ENCODE measurements around the gene TEKT5. TPM values are rescaled to one million over a fixed set of nuclear protein-coding genes. Genes with fewer than 3 reads are reported as not detected.
A peak's percentile ranks its signal among the peaks of the same experiment; 100 is the strongest.

TEKT5 gene
- total RNA-seq, 4 donors from 2014 or later = 0.20 to 0.93 (median 0.42) TPM; not detected in 1

- H3K4me3 ChIP-seq (ENCODE audit: low read depth, poor library complexity, severe bottlenecking) = peak within 1 kb of the TSS; percentile 83
- DNase-seq (ENCODE audit: low spot score in 2 of 2) = peak in 1 of 2 donors; percentile 97
- TF ChIP-seq POLR2A (IDR thresholded peaks at IDR 0.05) (no peak), CTCF (IDR thresholded peaks at IDR 0.05) (no peak)
- WGBS, 2 donors = 1 to 2% methylated on average over 56 to 61 of the region's 91 CpGs
- intact Hi-C loops (cut with DNase I; ENCODE audit: low total_unique reads) = no loop called here
Observed at GRCh38 chr16:10579965-10580882, 114.5 kb downstream of the TEKT5 start, which contains the start of gene EMP2. Gene EMP2 (minus strand): TSS chr16:10580598. CDS start chr16:10547617, 32,981 bp downstream.

- no peak for DNase-seq (ENCODE audit: low spot score in 2 of 2)
- intact Hi-C loops (cut with DNase I; ENCODE audit: low total_unique reads) = no loop called here
- H3K4me3 ChIP-seq (ENCODE audit: low read depth, poor library complexity, severe bottlenecking) = peak overlapping the region; percentile 83
- TF ChIP-seq POLR2A (IDR thresholded peaks at IDR 0.05) (no peak), CTCF (IDR thresholded peaks at IDR 0.05) (no peak)
- 17 to 21% methylated on average over 6 of the region's 6 CpGs for WGBS, 2 donors
Observed at GRCh38 chr16:10579575-10579964, 115.2 kb downstream of the TEKT5 start.

GRCh38 chr16:10578474-10579316 lies 116.0 kb downstream of the TEKT5 start:
- TF ChIP-seq CTCF (IDR thresholded peaks at IDR 0.05) = no peak
- no peak for TF ChIP-seq POLR2A (IDR thresholded peaks at IDR 0.05)
- intact Hi-C loops (cut with DNase I; ENCODE audit: low total_unique reads) = no loop called here
- DNase-seq (ENCODE audit: low spot score in 2 of 2) = no peak
- no peak overlapping the region for H3K4me3 ChIP-seq (ENCODE audit: low read depth, poor library complexity, severe bottlenecking)
- 35 to 44% methylated on average over 17 to 20 of the region's 20 CpGs for WGBS, 2 donors

Other genes with a start within 250 kb of the TEKT5 start
- 100 to 1,000 TPM in 2 of 4 donors, 10 to 100 TPM in 2; 74.1 to 167 (median 104) TPM for gene EMP2, start 114.3 kb downstream of the TEKT5 start, total RNA-seq
- 10 to 100 TPM; 16.3 to 26.7 (median 25.1) TPM for gene NUBP1, start 48.9 kb upstream of the TEKT5 start, total RNA-seq
- under 1 TPM in 2 of 4 donors, not detected in 2; 0.19 TPM for gene TVP23A, start 123.9 kb upstream of the TEKT5 start, total RNA-seq
- 10 to 100 TPM; 14.0 to 20.1 (median 17.9) TPM for gene CIITA, start 182.3 kb upstream of the TEKT5 start, total RNA-seq
- gene DEXI, start 247.5 kb upstream of the TEKT5 start, total RNA-seq = 10 to 100 TPM; 38.1 to 63.6 (median 58.9) TPM
- 10 to 100 TPM; 26.8 to 30.0 (median 29.5) TPM for gene CLEC16A, start 249.6 kb upstream of the TEKT5 start, total RNA-seq

All from lower leg skin (tissue), 4 donors.